ENCODE results near the gene PTPN18. TPM values are rescaled to one million over a fixed set of nuclear protein-coding genes. Genes with fewer than 3 reads are reported as not detected.

Gene PTPN18
- total RNA-seq, 1 experiment from 2014 or later = 15.7 TPM

DNA sequence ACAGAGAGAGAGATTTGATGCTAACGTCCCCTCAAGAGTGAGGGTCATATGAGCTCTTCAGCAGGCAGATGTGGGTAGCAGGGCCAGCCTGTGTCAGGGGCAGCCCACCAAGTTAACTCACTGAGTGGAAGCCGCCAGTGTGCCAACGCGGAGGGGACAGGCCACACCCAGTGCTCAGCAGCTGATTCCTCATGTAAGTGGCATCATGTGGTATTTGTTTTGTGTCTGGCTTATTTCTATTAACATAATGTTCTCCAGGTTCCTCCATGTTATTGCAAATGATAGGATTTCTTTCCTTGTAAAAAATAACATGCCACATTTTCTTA is 9.2 kb upstream of the PTPN18 start (continued):
- TF ChIP-seq, protein P1, sequence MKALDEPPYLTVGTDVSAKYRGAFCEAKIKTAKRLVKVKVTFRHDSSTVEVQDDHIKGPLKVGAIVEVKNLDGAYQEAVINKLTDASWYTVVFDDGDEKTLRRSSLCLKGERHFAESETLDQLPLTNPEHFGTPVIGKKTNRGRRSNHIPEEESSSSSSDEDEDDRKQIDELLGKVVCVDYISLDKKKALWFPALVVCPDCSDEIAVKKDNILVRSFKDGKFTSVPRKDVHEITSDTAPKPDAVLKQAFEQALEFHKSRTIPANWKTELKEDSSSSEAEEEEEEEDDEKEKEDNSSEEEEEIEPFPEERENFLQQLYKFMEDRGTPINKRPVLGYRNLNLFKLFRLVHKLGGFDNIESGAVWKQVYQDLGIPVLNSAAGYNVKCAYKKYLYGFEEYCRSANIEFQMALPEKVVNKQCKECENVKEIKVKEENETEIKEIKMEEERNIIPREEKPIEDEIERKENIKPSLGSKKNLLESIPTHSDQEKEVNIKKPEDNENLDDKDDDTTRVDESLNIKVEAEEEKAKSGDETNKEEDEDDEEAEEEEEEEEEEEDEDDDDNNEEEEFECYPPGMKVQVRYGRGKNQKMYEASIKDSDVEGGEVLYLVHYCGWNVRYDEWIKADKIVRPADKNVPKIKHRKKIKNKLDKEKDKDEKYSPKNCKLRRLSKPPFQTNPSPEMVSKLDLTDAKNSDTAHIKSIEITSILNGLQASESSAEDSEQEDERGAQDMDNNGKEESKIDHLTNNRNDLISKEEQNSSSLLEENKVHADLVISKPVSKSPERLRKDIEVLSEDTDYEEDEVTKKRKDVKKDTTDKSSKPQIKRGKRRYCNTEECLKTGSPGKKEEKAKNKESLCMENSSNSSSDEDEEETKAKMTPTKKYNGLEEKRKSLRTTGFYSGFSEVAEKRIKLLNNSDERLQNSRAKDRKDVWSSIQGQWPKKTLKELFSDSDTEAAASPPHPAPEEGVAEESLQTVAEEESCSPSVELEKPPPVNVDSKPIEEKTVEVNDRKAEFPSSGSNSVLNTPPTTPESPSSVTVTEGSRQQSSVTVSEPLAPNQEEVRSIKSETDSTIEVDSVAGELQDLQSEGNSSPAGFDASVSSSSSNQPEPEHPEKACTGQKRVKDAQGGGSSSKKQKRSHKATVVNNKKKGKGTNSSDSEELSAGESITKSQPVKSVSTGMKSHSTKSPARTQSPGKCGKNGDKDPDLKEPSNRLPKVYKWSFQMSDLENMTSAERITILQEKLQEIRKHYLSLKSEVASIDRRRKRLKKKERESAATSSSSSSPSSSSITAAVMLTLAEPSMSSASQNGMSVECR (CRISPR knock-in tag; IDR thresholded peaks at IDR 0.05; ENCODE audit: borderline replicate concordance) = no peak
- TF ChIP-seq JUN (CRISPR knock-in tag; IDR thresholded peaks at IDR 0.05) = no peak
- TF ChIP-seq, protein P2, sequence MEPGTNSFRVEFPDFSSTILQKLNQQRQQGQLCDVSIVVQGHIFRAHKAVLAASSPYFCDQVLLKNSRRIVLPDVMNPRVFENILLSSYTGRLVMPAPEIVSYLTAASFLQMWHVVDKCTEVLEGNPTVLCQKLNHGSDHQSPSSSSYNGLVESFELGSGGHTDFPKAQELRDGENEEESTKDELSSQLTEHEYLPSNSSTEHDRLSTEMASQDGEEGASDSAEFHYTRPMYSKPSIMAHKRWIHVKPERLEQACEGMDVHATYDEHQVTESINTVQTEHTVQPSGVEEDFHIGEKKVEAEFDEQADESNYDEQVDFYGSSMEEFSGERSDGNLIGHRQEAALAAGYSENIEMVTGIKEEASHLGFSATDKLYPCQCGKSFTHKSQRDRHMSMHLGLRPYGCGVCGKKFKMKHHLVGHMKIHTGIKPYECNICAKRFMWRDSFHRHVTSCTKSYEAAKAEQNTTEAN (CRISPR knock-in tag; IDR thresholded peaks at IDR 0.05) = no peak

DNA sequence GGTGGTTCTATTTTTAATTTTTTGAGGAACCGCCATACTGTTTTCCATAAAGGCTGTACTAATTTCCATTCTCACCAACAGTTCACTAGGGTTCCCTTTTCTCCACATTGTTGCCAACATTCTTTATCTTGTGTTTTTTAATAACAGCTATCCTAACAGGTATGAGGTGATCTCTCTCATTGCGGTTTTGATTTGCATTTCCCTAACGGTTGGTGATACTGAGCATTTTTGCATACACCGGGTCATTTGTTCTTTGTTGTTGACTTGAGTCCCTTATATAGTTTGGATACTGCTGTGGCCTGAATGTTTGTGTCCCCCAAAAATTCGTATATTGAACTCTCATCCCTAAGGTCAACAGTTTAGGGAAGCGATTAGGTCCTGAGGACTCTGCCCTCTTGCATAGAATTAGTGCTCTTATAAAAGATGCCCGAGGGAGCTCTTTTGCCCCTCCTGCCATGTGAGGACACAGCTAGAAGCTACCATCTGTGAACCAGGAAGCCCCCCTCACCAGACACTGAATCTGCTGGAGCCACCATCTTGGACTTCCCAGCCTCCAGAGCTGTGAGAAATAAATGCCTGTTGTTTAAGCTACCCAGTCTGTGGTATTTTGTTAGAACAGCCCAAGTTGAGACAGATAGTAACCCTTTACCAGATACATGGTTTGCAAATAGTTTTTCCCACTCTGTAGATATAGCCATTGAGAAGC is 8.5 kb upstream of the PTPN18 start:
- TF ChIP-seq, protein P3, sequence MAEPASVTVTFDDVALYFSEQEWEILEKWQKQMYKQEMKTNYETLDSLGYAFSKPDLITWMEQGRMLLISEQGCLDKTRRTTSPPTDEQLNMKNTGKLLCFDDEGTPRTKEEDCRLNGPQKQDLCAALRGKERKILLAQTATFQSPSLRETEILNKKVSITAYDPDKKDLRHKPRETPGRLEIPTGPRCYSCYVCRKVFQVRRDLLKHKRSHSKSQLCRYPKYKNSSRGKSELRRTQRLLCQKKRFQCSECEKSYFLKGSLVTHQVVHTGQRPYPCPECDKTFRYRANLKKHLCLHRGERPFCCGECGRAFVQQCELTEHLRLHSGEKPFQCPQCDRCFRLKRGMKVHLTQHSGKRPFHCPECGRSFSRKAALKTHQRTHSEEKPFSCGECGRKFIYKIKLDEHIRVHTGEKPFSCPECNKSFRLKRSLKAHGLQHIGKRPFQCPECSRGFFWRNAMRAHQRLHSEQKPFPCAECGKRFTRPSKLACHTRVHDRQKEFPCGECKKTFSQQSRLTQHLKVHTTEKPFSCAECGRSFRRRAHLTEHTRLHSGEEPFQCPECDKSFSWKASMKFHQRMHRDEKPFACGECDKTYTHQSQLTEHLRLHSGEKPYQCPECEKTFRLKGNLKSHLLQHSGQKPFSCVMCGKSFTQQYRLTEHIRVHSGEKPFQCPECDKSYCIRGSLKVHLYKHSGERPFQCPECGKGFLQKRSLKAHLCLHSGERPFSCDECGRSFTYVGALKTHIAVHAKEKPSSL (CRISPR knock-in tag; conservative IDR thresholded peaks at IDR 0.05) = no peak
- no peak for TF ChIP-seq KAT7 (CRISPR knock-in tag; IDR thresholded peaks at IDR 0.05; ENCODE audit: borderline replicate concordance)
- TF ChIP-seq, protein P4, sequence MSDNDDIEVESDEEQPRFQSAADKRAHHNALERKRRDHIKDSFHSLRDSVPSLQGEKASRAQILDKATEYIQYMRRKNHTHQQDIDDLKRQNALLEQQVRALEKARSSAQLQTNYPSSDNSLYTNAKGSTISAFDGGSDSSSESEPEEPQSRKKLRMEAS (CRISPR knock-in tag; IDR thresholded peaks at IDR 0.05) = no peak
- TF ChIP-seq, protein P5, sequence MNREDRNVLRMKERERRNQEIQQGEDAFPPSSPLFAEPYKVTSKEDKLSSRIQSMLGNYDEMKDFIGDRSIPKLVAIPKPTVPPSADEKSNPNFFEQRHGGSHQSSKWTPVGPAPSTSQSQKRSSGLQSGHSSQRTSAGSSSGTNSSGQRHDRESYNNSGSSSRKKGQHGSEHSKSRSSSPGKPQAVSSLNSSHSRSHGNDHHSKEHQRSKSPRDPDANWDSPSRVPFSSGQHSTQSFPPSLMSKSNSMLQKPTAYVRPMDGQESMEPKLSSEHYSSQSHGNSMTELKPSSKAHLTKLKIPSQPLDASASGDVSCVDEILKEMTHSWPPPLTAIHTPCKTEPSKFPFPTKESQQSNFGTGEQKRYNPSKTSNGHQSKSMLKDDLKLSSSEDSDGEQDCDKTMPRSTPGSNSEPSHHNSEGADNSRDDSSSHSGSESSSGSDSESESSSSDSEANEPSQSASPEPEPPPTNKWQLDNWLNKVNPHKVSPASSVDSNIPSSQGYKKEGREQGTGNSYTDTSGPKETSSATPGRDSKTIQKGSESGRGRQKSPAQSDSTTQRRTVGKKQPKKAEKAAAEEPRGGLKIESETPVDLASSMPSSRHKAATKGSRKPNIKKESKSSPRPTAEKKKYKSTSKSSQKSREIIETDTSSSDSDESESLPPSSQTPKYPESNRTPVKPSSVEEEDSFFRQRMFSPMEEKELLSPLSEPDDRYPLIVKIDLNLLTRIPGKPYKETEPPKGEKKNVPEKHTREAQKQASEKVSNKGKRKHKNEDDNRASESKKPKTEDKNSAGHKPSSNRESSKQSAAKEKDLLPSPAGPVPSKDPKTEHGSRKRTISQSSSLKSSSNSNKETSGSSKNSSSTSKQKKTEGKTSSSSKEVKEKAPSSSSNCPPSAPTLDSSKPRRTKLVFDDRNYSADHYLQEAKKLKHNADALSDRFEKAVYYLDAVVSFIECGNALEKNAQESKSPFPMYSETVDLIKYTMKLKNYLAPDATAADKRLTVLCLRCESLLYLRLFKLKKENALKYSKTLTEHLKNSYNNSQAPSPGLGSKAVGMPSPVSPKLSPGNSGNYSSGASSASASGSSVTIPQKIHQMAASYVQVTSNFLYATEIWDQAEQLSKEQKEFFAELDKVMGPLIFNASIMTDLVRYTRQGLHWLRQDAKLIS (CRISPR knock-in tag; IDR thresholded peaks at IDR 0.05; ENCODE audit: borderline replicate concordance) = no peak
- TF ChIP-seq, protein P6, sequence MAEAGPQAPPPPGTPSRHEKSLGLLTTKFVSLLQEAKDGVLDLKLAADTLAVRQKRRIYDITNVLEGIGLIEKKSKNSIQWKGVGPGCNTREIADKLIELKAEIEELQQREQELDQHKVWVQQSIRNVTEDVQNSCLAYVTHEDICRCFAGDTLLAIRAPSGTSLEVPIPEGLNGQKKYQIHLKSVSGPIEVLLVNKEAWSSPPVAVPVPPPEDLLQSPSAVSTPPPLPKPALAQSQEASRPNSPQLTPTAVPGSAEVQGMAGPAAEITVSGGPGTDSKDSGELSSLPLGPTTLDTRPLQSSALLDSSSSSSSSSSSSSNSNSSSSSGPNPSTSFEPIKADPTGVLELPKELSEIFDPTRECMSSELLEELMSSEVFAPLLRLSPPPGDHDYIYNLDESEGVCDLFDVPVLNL (CRISPR knock-in tag; IDR thresholded peaks at IDR 0.05; ENCODE audit: borderline replicate concordance, low read depth) = no peak
- TF ChIP-seq ZBTB21 (CRISPR knock-in tag; IDR thresholded peaks at IDR 0.05; ENCODE audit: borderline replicate concordance) = no peak
- no peak for TF ChIP-seq HMGA2 (CRISPR knock-in tag; IDR thresholded peaks at IDR 0.05)
- TF ChIP-seq CREM (CRISPR knock-in tag; IDR thresholded peaks at IDR 0.05) = no peak
- TF ChIP-seq ZNF138 (CRISPR knock-in tag; conservative IDR thresholded peaks at IDR 0.05) = no peak
- TF ChIP-seq ATF1 (CRISPR knock-in tag; IDR thresholded peaks at IDR 0.05) = no peak
- TF ChIP-seq SMAD3 (CRISPR knock-in tag; IDR thresholded peaks at IDR 0.05; ENCODE audit: borderline replicate concordance) = no peak
- TF ChIP-seq, protein P2 (CRISPR knock-in tag; IDR thresholded peaks at IDR 0.05) = no peak
- CTCF ChIA-PET = interaction anchor here (0.6 to 0.8 kb wide), 2 partner anchors 8 to 15 kb away, joined by 3 read pairs; partner anchors contain the start of gene PTPN18
- no peak for DNase-seq (ENCODE audit: low spot score)
- POLR2A ChIA-PET = no interaction called here
- no peak overlapping the region for H3K4me3 Mint-ChIP-seq
- H3K27me3 Mint-ChIP-seq (ENCODE audit: low read depth) = no peaks in the 10 kb centered on the region
- peaks cover 10% of the 10 kb centered on the region for H3K4me1 Mint-ChIP-seq
- ATAC-seq = no peak
- H3K9me3 Mint-ChIP-seq = no peaks in the 10 kb centered on the region
- H3K27ac Mint-ChIP-seq = no peak overlapping the region
- peaks cover 52% of the 10 kb centered on the region for H3K36me3 Mint-ChIP-seq
